PFSK-1 (cell line): Measurements from ENCODE around the gene BICD2.

Source experiments
- FOXP2 ChIP-seq: optimal IDR thresholded peaks from 2 replicates; pipeline ENCODE3; 2011; ENCODE audit warnings: borderline replicate concordance, control low read depth, inconsistent platforms; ENCODE audit not compliant: insufficient read depth; ENCODE audit errors: extremely low read length, extremely low read depth
- POLR2AphosphoS5 ChIP-seq: IDR thresholded peaks from 2 replicates; pipeline ENCODE4 v1.6.1; 2012; ENCODE audit warnings: low read depth, mild to moderate bottlenecking, control low read depth, low read length, moderate library complexity
- SIN3A ChIP-seq: IDR thresholded peaks from 2 replicates; pipeline ENCODE4 v1.6.1; 2012; ENCODE audit warnings: mild to moderate bottlenecking, low read length, moderate library complexity, borderline replicate concordance; ENCODE audit not compliant: insufficient read depth
- TAF1 ChIP-seq: IDR thresholded peaks from 2 replicates; pipeline ENCODE4 v1.6.1; 2012; ENCODE audit warnings: low read length, control low read depth, borderline replicate concordance; ENCODE audit not compliant: insufficient read depth
- TF ChIP-seq, protein P1 (sequence below), 2 experiments: IDR thresholded peaks; 2 replicates each; pipeline versions ENCODE4 v1.6.1 to v1.8.0; 2011 to 2012; ENCODE audit warnings: low read depth in 2 of 2, low read length in 2 of 2, control low read depth in 1 of 2, inconsistent platforms in 1 of 2, mild to moderate bottlenecking in 1 of 2, moderate library complexity in 1 of 2; ENCODE audit not compliant: insufficient read depth in 1 of 2

Gene BICD2

DNA sequence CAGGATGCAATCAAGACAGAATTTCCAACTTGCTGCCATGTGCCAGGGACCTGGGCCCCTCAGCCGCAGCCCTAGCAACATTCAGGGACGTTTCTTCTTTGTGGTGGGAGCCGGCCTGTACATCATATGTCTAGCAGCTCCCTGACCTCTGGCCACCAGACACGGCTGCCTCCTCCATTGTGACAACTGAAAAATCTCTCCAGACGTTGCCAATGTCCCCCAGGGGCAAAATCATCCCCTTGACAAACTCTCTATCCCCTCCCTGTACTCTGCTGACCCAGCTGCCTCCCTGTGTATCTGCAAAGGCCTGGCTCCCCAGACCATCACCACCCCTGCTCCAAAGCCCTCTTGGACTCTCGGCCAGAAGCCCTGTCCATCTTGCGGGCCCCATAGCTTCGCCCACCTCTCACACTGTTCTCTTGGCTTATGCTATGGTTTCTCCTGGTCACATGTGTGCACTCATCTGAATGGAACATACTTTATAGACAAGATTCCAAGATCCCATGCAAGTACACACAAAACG lies 40.8 kb downstream of the BICD2 start:
- TF ChIP-seq TAF1: no peak
- TF ChIP-seq FOXP2: no peak
- no peak for TF ChIP-seq SIN3A
- TF ChIP-seq POLR2AphosphoS5: no peak
- TF ChIP-seq, protein P1, sequence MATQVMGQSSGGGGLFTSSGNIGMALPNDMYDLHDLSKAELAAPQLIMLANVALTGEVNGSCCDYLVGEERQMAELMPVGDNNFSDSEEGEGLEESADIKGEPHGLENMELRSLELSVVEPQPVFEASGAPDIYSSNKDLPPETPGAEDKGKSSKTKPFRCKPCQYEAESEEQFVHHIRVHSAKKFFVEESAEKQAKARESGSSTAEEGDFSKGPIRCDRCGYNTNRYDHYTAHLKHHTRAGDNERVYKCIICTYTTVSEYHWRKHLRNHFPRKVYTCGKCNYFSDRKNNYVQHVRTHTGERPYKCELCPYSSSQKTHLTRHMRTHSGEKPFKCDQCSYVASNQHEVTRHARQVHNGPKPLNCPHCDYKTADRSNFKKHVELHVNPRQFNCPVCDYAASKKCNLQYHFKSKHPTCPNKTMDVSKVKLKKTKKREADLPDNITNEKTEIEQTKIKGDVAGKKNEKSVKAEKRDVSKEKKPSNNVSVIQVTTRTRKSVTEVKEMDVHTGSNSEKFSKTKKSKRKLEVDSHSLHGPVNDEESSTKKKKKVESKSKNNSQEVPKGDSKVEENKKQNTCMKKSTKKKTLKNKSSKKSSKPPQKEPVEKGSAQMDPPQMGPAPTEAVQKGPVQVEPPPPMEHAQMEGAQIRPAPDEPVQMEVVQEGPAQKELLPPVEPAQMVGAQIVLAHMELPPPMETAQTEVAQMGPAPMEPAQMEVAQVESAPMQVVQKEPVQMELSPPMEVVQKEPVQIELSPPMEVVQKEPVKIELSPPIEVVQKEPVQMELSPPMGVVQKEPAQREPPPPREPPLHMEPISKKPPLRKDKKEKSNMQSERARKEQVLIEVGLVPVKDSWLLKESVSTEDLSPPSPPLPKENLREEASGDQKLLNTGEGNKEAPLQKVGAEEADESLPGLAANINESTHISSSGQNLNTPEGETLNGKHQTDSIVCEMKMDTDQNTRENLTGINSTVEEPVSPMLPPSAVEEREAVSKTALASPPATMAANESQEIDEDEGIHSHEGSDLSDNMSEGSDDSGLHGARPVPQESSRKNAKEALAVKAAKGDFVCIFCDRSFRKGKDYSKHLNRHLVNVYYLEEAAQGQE (IDR thresholded peaks at IDR 0.05; ENCODE audit: insufficient read depth in 1 of 2, low read depth in 2 of 2, low read length in 2 of 2): no peak

DNA sequence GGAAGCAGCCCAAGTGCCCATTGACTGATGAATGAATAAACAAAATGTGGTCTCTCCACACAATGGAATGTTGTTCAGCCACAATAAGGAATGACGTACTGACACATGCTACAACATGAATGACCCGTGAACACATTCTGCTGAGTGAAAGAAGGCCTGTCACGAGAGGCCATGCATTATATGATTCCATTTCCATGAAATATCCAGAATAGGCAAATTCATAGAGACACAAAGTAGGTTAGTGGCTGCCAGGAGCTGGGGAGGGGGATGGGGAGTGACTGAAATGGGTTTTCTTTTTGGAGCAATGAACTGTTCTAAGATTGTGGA lies 41.4 kb downstream of the BICD2 start:
- TF ChIP-seq, protein P1 (IDR thresholded peaks at IDR 0.05; ENCODE audit: insufficient read depth in 1 of 2, low read depth in 2 of 2, low read length in 2 of 2): no peak
- TF ChIP-seq FOXP2 (no peak), SIN3A (no peak), POLR2AphosphoS5 (no peak), TAF1 (no peak)

DNA sequence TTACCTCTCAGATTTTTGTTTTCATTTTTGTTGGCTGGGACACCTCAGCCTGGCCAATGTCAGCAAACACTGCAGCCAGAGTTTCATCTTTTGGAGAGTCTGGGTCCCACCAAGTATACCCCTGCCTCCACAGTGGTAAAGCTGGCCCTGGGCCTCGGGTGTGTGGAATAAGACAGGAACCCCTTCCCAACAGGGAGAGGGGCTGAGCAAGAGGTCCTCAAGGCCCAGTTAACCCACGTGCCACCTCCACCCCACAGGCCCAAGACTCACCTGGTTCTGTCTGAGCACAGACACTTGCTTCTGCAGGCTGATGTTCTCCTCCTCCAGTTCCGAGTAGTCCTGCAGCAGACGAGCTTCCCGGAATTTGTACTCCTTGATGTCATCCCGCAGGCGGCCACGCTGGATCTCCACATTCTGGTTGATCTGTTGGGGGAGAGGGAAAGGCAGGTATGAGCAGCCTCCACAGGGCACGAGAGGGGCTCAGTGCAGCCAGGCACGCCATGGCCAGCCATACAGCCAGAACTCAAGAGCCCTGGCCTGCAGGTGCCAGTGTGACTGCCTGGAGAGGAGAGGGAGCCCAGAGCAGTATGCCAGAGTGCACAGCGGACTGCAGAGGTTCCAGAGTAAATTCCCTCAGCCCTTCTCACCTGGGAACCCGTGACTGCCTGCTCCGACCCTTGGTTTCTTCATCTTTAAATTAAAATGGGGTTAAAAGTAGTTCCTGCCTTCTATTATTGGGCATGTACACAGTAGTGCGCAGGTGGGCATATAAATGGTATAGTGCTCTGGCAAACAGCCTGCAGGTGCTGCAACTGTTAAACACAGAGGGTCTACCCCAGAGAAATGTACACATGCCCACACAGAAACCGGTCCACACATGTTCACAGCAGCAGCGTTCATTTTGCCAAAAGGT lies 42.0 kb downstream of the BICD2 start:
- TF ChIP-seq, protein P1 (IDR thresholded peaks at IDR 0.05; ENCODE audit: insufficient read depth in 1 of 2, low read depth in 2 of 2, low read length in 2 of 2): no peak
- TF ChIP-seq FOXP2: no peak
- TF ChIP-seq TAF1: no peak

DNA sequence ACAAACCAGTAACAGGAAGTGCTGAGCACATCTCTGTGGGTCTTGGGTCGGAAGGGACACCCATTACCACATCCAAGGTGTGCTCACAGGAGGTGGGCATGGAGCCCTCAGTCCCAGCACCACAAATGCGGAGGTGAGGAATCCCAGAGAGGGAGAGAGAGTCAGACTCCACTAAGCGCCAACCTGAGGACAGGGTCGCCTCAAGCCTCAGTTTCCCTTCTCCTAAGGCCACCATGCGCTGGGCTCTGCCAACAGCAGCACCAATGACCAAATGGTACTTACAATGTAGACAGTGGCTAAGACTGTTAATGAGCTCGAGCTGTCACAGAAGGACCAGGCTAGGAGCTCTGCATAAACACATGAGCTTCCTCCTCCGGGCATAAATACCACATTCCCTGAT lies 43.1 kb downstream of the BICD2 start:
- no peak for TF ChIP-seq SIN3A
- TF ChIP-seq FOXP2: no peak
- TF ChIP-seq, protein P1 (IDR thresholded peaks at IDR 0.05; ENCODE audit: insufficient read depth in 1 of 2, low read depth in 2 of 2, low read length in 2 of 2): no peak
- no peak for TF ChIP-seq TAF1
- TF ChIP-seq POLR2AphosphoS5: no peak
